Activated T-cell treated with anti-CD3 and anti-CD28 coated beads, Interleukin-2, amount 50 U/mL, for 48 hours (primary cell): ENCODE measurements around the gene ARHGEF17.

Experiments
- DNase-seq, 2 experiments: peaks; one replicate each; pipeline ENCODE4 v3.0.0-alpha.2; 2020

Gene ARHGEF17

GRCh38 chr11:73359930-73360742, 52.1 kb downstream of the ARHGEF17 start:
- DNase-seq, result peak; percentile 51 to 55

- DNase-seq, result no peak
Measured at GRCh38 chr11:73360743-73361369, 52.8 kb downstream of the ARHGEF17 start.

- no peak for DNase-seq
Measured at GRCh38 chr11:73361953-73362776, 54.1 kb downstream of the ARHGEF17 start.

- no peak for DNase-seq
Measured at GRCh38 chr11:73363147-73363546, 55.1 kb downstream of the ARHGEF17 start.

- no peak for DNase-seq
Measured at GRCh38 chr11:73365352-73366264, 57.5 kb downstream of the ARHGEF17 start.

- DNase-seq, result no peak
Measured at GRCh38 chr11:73366265-73366610, 58.2 kb downstream of the ARHGEF17 start.

- no peak for DNase-seq
Measured at GRCh38 chr11:73366953-73367352, 58.9 kb downstream of the ARHGEF17 start.

GRCh38 chr11:73367482-73368024, 59.5 kb downstream of the ARHGEF17 start:
- DNase-seq, result peak; percentile 38 to 47

GRCh38 chr11:73372375-73372993, 64.4 kb downstream of the ARHGEF17 start:
- no peak for DNase-seq

GRCh38 chr11:73374151-73374550, 66.1 kb downstream of the ARHGEF17 start:
- DNase-seq, result no peak

GRCh38 chr11:73375830-73376159, 67.7 kb downstream of the ARHGEF17 start:
- DNase-seq, result no peak

GRCh38 chr11:73376160-73376802, 68.2 kb downstream of the ARHGEF17 start, which contains the start of gene RELT:
Gene RELT (plus strand): TSS chr11:73376399. CDS start chr11:73389137, 12,738 bp downstream.
- DNase-seq, result peak; percentile 98

GRCh38 chr11:73376803-73377629, 68.9 kb downstream of the ARHGEF17 start:
- DNase-seq, result peak; percentile 68 to 75

- no peak for DNase-seq
Measured at GRCh38 chr11:73379189-73379880, 71.3 kb downstream of the ARHGEF17 start.

- DNase-seq, result no peak
Measured at GRCh38 chr11:73380331-73380730, 72.3 kb downstream of the ARHGEF17 start.

- no peak for DNase-seq
Measured at GRCh38 chr11:73380897-73381410, 72.9 kb downstream of the ARHGEF17 start.

- DNase-seq, result no peak
Measured at GRCh38 chr11:73381589-73381988, 73.5 kb downstream of the ARHGEF17 start.

- no peak for DNase-seq
Measured at GRCh38 chr11:73382183-73382582, 74.1 kb downstream of the ARHGEF17 start.

GRCh38 chr11:73382747-73383146, 74.7 kb downstream of the ARHGEF17 start:
- no peak for DNase-seq
